GM12872 (cell line): ENCODE results near the gene FAR1.

ENCODE experiments used
- CTCF ChIP-seq: IDR thresholded peaks from 3 replicates; pipeline ENCODE4 v1.5.1; 2011; ENCODE audit warnings: low read depth, mild to moderate bottlenecking, low read length, moderate library complexity; ENCODE audit not compliant: insufficient read depth

The FAR1 gene

GRCh38 chr11:13668102-13668956 lies at the start of gene FAR1:
Gene FAR1, plus strand, starts transcription at chr11:13668668. Its CDS starts 26,098 bp downstream, at chr11:13694766.
- peak; percentile 58 for TF ChIP-seq CTCF

GRCh38 chr11:13620063-13620462 lies 48.4 kb upstream of the FAR1 start:
- no peak for TF ChIP-seq CTCF

- no peak for TF ChIP-seq CTCF
Observed at GRCh38 chr11:13629779-13630178, 38.7 kb upstream of the FAR1 start.

- no peak for TF ChIP-seq CTCF
Observed at GRCh38 chr11:13635290-13635689, 33.2 kb upstream of the FAR1 start.

- TF ChIP-seq CTCF, result no peak
Observed at GRCh38 chr11:13635804-13636203, 32.7 kb upstream of the FAR1 start.

GRCh38 chr11:13637125-13638069 lies 31.1 kb upstream of the FAR1 start:
- no peak for TF ChIP-seq CTCF

GRCh38 chr11:13638422-13638821 lies 30.0 kb upstream of the FAR1 start:
- no peak for TF ChIP-seq CTCF
